Measurements from ENCODE around the gene FGF3.

DNA sequence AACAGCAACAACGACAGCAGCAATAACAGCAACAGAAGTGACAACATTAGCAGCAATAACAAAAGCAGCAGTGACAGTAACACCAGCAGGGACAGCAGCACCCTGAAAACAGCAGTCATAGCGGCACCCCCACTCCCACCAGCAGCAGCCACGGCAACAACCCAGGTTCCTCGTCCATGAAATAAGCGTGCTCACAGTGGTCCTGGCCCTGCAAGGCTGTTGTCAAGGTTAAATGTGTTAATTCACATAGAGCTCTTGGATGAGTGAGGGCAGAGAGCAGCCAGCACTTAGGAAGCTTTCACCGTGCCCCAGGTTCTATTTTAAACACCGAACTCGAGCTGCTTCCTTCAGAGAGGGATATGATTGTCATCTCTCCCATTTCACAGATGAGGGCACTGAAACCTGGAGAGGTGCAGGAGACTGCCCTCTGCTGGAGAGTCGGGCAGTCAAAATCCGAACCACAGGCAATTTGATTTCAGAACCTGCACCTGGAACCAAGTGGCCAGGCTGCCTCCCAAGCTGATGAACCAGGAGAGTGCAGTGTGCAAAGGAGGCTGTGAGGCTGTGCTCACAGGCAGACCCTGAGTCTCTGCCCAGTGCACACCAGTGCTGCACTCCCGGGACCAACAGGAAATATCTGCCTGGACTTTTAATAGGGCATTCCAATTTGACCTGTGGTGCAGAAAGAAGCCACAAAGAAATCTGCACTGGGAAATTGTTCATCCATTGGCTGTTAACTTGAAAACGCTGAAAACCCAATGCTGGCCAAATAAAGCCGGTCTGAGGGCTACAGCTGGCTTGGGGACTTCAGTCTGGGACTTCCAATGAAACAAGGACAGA, 22.9 kb upstream of the FGF3 start:
- no peak for TF ChIP-seq POLR2A (IDR thresholded peaks at IDR 0.05)
- TF ChIP-seq EP300 (IDR thresholded peaks at IDR 0.05), result no peak
- TF ChIP-seq, protein P1, sequence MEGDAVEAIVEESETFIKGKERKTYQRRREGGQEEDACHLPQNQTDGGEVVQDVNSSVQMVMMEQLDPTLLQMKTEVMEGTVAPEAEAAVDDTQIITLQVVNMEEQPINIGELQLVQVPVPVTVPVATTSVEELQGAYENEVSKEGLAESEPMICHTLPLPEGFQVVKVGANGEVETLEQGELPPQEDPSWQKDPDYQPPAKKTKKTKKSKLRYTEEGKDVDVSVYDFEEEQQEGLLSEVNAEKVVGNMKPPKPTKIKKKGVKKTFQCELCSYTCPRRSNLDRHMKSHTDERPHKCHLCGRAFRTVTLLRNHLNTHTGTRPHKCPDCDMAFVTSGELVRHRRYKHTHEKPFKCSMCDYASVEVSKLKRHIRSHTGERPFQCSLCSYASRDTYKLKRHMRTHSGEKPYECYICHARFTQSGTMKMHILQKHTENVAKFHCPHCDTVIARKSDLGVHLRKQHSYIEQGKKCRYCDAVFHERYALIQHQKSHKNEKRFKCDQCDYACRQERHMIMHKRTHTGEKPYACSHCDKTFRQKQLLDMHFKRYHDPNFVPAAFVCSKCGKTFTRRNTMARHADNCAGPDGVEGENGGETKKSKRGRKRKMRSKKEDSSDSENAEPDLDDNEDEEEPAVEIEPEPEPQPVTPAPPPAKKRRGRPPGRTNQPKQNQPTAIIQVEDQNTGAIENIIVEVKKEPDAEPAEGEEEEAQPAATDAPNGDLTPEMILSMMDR (IDR thresholded peaks at IDR 0.05), result peak in 1 of 7 experiments; percentile 8

All from stomach (tissue), 4 donors.